Left renal cortex interstitium (tissue), 4 donors: ENCODE data around the gene PCNP. TPM values are rescaled to one million over a fixed set of nuclear protein-coding genes. Genes with fewer than 3 reads are reported as not detected.
"Not testable (repeated sequence)": the region's sequence is repeated elsewhere in the genome, so short reads cannot be mapped to it uniquely, and the experiment has no call there.

Experiments
- DNase-seq, 4 donors: peaks; one replicate each; pipeline ENCODE4 v3.0.0-alpha.2; 2013; ENCODE audit warnings: low read depth in 4 of 4, low spot score in 2 of 4, missing footprints in 1 of 4
- polyA plus RNA-seq, 4 donors: library from polyadenylated mRNA; unstranded; fragments of 120-200 nt; gene quantifications; one replicate each; pipeline ENCODE4 v1.2.1, GENCODE V29; 2013; ENCODE audit not compliant: insufficient read length in 4 of 4

The PCNP gene
- polyA plus RNA-seq, 4 donors = 186 to 227 (median 206) TPM

GRCh38 chr3:101561630-101562328, 12.2 kb upstream of the PCNP start, which contains the start of gene TRMT10C:
TRMT10C (plus strand) TSS chr3:101561868; CDS start chr3:101564782, 2,914 bp downstream.
- peak; percentile 83 to 92 (median 90) for DNase-seq

- DNase-seq = no peak
These were observed 6.3 kb upstream of the PCNP start for GRCh38 chr3:101567528-101568317.

GRCh38 chr3:101571028-101571895, 2.7 kb upstream of the PCNP start:
- no peak for DNase-seq

GRCh38 chr3:101574388-101575112, 570 bp downstream of the PCNP start:
- peak; percentile 48 to 70 (median 57) for DNase-seq

GRCh38 chr3:101577286-101577685, 3.3 kb downstream of the PCNP start:
- DNase-seq = no peak

GRCh38 chr3:101588616-101589015, 14.6 kb downstream of the PCNP start:
- DNase-seq = no peak

- DNase-seq = no peak
These were observed 17.1 kb downstream of the PCNP start for GRCh38 chr3:101591071-101591470.

GRCh38 chr3:101602731-101603130, 28.8 kb downstream of the PCNP start:
- no peak for DNase-seq

- no peak for DNase-seq
These were observed 29.2 kb downstream of the PCNP start for GRCh38 chr3:101603184-101603583.

GRCh38 chr3:101605398-101605797, 31.4 kb downstream of the PCNP start:
- DNase-seq = not testable (repeated sequence)

- DNase-seq = no peak
These were observed 37.0 kb downstream of the PCNP start for GRCh38 chr3:101611023-101611422.

GRCh38 chr3:101613014-101613413, 39.0 kb downstream of the PCNP start:
- DNase-seq = not testable (repeated sequence)

GRCh38 chr3:101615525-101615924, 41.5 kb downstream of the PCNP start:
- no peak for DNase-seq

- DNase-seq = no peak
These were observed 43.5 kb downstream of the PCNP start for GRCh38 chr3:101617478-101617877.

GRCh38 chr3:101618726-101619125, 44.7 kb downstream of the PCNP start:
- DNase-seq = no peak

GRCh38 chr3:101619734-101620133, 45.8 kb downstream of the PCNP start:
- DNase-seq = no peak

- DNase-seq = no peak
These were observed 49.7 kb downstream of the PCNP start for GRCh38 chr3:101623656-101624055.

GRCh38 chr3:101624857-101625256, 50.9 kb downstream of the PCNP start:
- DNase-seq = no peak

- no peak for DNase-seq
These were observed 51.9 kb downstream of the PCNP start for GRCh38 chr3:101625879-101626278.

- no peak for DNase-seq
These were observed 55.2 kb downstream of the PCNP start for GRCh38 chr3:101629219-101629618.
